DND-41 (cell line): ENCODE measurements around the gene HEATR1.

Source experiments
- EZH2 ChIP-seq: IDR thresholded peaks from 3 replicates; pipeline ENCODE4 v1.6.1; 2012; ENCODE audit warnings: borderline replicate concordance, low read depth, mild to moderate bottlenecking, moderate library complexity, low read length, inconsistent platforms; ENCODE audit not compliant: severe bottlenecking
- TF ChIP-seq, protein P1 (sequence below): IDR thresholded peaks from 2 replicates; pipeline ENCODE4 v1.5.1; 2012; ENCODE audit warnings: borderline replicate concordance, low read length, moderate library complexity, mild to moderate bottlenecking; ENCODE audit not compliant: poor library complexity, severe bottlenecking; ENCODE audit errors: extremely low read depth

DNA sequence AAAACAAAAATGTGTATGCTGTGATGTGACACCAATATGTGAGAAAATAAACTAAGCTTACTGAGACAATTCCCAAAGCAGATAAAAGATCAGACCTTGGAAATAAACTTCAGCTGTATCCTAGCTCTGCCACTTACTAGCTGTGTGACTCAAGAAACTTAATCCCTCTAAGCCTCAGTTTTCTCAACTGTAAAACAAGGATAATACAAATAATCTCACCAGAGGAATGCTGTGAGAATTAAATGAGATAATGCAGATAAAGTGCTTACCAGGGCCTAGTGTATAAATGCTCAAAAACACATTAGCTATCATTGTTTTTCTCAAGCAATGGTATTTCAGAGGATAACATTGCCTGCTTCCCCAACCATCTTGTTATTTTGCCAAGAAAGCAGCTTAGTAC is 2.1 kb downstream of the HEATR1 start:
- TF ChIP-seq, protein P1, sequence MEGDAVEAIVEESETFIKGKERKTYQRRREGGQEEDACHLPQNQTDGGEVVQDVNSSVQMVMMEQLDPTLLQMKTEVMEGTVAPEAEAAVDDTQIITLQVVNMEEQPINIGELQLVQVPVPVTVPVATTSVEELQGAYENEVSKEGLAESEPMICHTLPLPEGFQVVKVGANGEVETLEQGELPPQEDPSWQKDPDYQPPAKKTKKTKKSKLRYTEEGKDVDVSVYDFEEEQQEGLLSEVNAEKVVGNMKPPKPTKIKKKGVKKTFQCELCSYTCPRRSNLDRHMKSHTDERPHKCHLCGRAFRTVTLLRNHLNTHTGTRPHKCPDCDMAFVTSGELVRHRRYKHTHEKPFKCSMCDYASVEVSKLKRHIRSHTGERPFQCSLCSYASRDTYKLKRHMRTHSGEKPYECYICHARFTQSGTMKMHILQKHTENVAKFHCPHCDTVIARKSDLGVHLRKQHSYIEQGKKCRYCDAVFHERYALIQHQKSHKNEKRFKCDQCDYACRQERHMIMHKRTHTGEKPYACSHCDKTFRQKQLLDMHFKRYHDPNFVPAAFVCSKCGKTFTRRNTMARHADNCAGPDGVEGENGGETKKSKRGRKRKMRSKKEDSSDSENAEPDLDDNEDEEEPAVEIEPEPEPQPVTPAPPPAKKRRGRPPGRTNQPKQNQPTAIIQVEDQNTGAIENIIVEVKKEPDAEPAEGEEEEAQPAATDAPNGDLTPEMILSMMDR = no peak
- no peak for TF ChIP-seq EZH2
